Subcutaneous adipose tissue (tissue), 4 donors: Measurements from ENCODE around the gene OR2H2. TPM values are rescaled to one million over a fixed set of nuclear protein-coding genes. Genes with fewer than 3 reads are reported as not detected.

Source experiments
- total RNA-seq, 4 donors: library from RNA; depleted of rRNA; stranded (reverse); fragments of >200 nt; gene quantifications; one replicate each; pipeline ENCODE4 v1.1.0, GENCODE V29; 2016
- TF ChIP-seq, protein P1 (sequence below): fragments of 450-650 bp; IDR thresholded peaks from one replicate; pipeline ENCODE4 v1.5.1; 2016; ENCODE audit warnings: low read depth, mild to moderate bottlenecking, control low read depth, antibody characterized with exemption, moderate library complexity

The OR2H2 gene
- total RNA-seq, 4 donors from 2014 or later: not detected

DNA sequence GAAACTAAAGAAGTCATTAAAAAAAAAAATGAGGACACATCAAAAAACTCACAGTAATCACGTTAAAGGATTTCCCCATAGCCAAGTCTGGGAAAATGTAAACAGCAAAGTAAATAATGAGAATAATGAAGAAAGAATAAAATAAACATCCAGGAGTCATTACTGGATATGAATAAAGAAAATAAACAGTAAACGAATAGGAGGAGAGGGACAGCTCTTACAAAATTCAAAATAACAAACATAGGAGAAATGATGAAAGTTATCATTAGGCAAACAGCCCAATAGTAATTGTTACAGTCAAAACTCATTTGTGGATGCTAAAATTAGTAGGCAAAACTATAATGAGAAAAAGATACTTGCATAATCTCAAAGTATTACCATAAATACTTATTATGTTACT, 17.4 kb upstream of the OR2H2 start:
- TF ChIP-seq, protein P1, sequence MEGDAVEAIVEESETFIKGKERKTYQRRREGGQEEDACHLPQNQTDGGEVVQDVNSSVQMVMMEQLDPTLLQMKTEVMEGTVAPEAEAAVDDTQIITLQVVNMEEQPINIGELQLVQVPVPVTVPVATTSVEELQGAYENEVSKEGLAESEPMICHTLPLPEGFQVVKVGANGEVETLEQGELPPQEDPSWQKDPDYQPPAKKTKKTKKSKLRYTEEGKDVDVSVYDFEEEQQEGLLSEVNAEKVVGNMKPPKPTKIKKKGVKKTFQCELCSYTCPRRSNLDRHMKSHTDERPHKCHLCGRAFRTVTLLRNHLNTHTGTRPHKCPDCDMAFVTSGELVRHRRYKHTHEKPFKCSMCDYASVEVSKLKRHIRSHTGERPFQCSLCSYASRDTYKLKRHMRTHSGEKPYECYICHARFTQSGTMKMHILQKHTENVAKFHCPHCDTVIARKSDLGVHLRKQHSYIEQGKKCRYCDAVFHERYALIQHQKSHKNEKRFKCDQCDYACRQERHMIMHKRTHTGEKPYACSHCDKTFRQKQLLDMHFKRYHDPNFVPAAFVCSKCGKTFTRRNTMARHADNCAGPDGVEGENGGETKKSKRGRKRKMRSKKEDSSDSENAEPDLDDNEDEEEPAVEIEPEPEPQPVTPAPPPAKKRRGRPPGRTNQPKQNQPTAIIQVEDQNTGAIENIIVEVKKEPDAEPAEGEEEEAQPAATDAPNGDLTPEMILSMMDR: no peak

DNA sequence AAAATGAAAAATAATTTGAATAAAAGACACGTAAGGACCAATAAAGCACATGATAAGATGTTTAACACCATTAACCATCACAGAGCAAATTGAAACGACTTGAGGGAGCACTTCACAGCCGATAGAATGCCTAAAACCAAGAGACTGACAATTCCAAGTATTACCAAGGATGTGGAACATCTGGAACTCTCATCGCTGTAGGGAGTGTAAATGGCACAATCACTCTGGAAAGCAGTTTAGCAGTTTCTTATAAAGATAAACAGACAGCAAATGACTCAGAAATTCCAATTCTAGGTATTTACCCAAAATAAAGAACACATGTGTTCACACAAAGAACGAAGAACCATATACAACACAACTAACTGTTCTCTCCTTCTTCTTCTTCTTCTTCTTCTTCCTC, 16.9 kb upstream of the OR2H2 start:
- TF ChIP-seq, protein P1: no peak

- TF ChIP-seq, protein P1: no peak
These were observed 8.9 kb upstream of the OR2H2 start for GRCh38 chr6:29576056-29576455.

DNA sequence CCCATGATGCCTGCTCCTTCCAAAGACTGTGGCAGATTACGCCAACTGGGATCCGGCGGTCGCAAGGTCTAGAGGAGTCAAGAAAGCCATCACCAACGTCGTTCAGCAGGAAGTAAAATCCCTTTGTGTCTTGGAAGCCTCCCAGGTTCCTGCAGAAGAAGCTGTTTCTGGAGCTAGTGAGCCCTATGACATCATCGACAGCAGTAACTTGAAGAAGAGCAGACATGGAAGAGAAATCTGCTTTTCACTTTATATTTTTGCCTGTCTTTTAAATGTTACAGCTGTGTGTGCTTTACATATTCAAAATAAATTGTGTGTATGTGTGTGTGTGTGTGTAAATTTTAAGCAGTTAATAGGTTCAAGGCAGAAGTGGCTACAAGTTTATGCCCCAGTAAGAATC, 7.4 kb upstream of the OR2H2 start:
- TF ChIP-seq, protein P1: no peak

GRCh38 chr6:29589423-29590048, 4.6 kb downstream of the OR2H2 start:
- TF ChIP-seq, protein P1: no peak

DNA sequence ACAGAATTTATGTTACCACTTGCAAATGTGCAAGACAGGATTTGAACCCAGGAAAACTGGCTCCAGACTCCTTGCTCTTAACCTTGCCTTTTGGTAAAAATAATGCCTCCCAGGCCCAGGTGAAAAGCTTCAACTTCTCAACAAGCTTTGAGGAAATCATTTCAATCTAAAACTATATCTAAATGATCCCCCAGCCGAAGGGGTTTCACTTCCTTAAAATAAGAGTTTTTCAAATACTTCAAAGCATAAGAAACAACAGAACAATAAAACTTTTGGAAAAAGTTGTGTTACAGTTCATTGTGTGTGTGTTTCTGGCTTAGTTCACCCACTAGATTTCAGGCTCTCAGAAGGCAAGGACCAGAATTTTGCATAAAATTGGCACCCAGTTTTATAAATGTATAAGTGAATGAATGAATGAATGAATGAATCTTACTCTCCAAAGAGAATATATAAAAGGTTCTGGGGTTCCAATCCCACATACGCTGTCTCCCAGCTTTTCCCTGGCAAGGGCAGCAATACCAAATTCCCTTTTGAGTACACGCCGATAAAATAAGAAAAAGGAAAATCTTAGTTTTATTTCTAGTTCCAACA, 5.4 kb downstream of the OR2H2 start:
- TF ChIP-seq, protein P1: no peak

GRCh38 chr6:29591677-29592076, 6.8 kb downstream of the OR2H2 start:
- TF ChIP-seq, protein P1: no peak
